GM21576 (cell line): ENCODE data around the gene COL25A1.
"Not testable (repeated sequence)": the region's sequence is repeated elsewhere in the genome, so short reads cannot be mapped to it uniquely, and the experiment has no call there.

Source experiments
- ATAC-seq: cut with Tn5 transposase; IDR thresholded peaks from one replicate; pipeline ENCODE4 v1.9.1; 2021; ENCODE audit warnings: mild to moderate bottlenecking, moderate library complexity; ENCODE audit not compliant: unreplicated experiment

Gene COL25A1

GRCh38 chr4:109174224-109174953 is 128.1 kb downstream of the COL25A1 start:
- ATAC-seq: no peak

- ATAC-seq: no peak
Observed at GRCh38 chr4:109172301-109172700, 130.2 kb downstream of the COL25A1 start.

- no peak for ATAC-seq
Observed at GRCh38 chr4:109171070-109171469, 131.4 kb downstream of the COL25A1 start.

GRCh38 chr4:109169170-109169569 is 133.3 kb downstream of the COL25A1 start:
- no peak for ATAC-seq

GRCh38 chr4:109166586-109166985 is 135.9 kb downstream of the COL25A1 start:
- no peak for ATAC-seq

GRCh38 chr4:109166126-109166525 is 136.3 kb downstream of the COL25A1 start:
- ATAC-seq: no peak

- no peak for ATAC-seq
Observed at GRCh38 chr4:109164011-109164410, 138.4 kb downstream of the COL25A1 start.

- ATAC-seq: no peak
Observed at GRCh38 chr4:109163493-109163892, 139.0 kb downstream of the COL25A1 start.

- ATAC-seq: no peak
Observed at GRCh38 chr4:109162759-109163158, 139.7 kb downstream of the COL25A1 start.

- ATAC-seq: no peak
Observed at GRCh38 chr4:109160494-109160893, 142.0 kb downstream of the COL25A1 start.

GRCh38 chr4:109157696-109158095 is 144.8 kb downstream of the COL25A1 start:
- ATAC-seq: no peak

- no peak for ATAC-seq
Observed at GRCh38 chr4:109157205-109157604, 145.3 kb downstream of the COL25A1 start.

GRCh38 chr4:109156356-109156755 is 146.1 kb downstream of the COL25A1 start:
- no peak for ATAC-seq

GRCh38 chr4:109155682-109156283 is 146.7 kb downstream of the COL25A1 start:
- no peak for ATAC-seq

- no peak for ATAC-seq
Observed at GRCh38 chr4:109155084-109155483, 147.4 kb downstream of the COL25A1 start.

- ATAC-seq: no peak
Observed at GRCh38 chr4:109154424-109154823, 148.0 kb downstream of the COL25A1 start.

- no peak for ATAC-seq
Observed at GRCh38 chr4:109149836-109150235, 152.6 kb downstream of the COL25A1 start.

GRCh38 chr4:109148577-109149075 is 153.8 kb downstream of the COL25A1 start:
- ATAC-seq: no peak

- ATAC-seq: no peak
Observed at GRCh38 chr4:109147135-109147534, 155.3 kb downstream of the COL25A1 start.

- no peak for ATAC-seq
Observed at GRCh38 chr4:109146499-109146898, 156.0 kb downstream of the COL25A1 start.

- not testable (repeated sequence) for ATAC-seq
Observed at GRCh38 chr4:109138125-109138524, 164.3 kb downstream of the COL25A1 start.

GRCh38 chr4:109134921-109135320 is 167.5 kb downstream of the COL25A1 start:
- no peak for ATAC-seq
